RKO (cell line): ENCODE results near the gene POU4F2.

ENCODE experiments used
- DNase-seq: peaks from one replicate; pipeline ENCODE4 v3.0.0-alpha.2; 2016; ENCODE audit warnings: low spot score

Gene POU4F2, protein sequence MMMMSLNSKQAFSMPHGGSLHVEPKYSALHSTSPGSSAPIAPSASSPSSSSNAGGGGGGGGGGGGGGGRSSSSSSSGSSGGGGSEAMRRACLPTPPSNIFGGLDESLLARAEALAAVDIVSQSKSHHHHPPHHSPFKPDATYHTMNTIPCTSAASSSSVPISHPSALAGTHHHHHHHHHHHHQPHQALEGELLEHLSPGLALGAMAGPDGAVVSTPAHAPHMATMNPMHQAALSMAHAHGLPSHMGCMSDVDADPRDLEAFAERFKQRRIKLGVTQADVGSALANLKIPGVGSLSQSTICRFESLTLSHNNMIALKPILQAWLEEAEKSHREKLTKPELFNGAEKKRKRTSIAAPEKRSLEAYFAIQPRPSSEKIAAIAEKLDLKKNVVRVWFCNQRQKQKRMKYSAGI

DNA sequence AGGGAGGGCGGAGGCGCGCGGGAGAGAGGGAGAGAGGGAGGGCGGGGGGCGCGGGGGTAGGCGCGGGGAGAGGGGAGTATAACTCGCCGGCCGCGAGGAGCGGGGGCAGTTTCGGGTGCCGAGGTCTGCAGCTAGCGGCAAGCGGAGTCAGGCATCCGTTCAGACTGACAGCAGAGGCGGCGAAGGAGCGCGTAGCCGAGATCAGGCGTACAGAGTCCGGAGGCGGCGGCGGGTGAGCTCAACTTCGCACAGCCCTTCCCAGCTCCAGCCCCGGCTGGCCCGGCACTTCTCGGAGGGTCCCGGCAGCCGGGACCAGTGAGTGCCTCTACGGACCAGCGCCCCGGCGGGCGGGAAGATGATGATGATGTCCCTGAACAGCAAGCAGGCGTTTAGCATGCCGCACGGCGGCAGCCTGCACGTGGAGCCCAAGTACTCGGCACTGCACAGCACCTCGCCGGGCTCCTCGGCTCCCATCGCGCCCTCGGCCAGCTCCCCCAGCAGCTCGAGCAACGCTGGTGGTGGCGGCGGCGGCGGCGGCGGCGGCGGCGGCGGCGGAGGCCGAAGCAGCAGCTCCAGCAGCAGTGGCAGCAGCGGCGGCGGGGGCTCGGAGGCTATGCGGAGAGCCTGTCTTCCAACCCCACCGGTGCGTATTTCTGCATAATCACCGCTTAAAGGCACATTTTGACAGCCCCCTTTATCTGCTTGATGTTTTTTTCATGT lies at the start of gene POU4F2:
Gene POU4F2 (plus strand): TSS at position 108 of the 720 bp plus-strand sequence. CDS start 248 bp downstream, at position 356.
- no peak for DNase-seq

DNA sequence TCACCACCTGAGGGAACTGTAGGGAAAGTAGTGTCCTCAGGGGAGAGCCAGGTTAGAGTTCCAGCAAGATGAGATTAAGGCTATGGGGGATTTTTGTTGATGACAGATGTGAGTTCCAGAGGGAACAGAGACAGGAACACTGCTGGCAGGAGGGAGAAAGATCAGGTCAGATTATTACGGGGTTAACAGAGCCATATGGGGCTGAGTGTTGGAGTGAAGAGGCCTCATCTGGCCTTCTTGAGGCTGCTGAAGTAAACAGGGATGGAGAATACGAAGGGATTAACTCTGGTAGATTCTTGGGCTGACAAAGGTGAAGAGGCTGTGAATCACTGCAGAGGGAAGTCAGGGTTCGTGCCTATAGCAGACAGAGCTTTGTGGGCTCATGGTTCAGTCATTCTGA lies 47.9 kb upstream of the POU4F2 start:
- no peak for DNase-seq

DNA sequence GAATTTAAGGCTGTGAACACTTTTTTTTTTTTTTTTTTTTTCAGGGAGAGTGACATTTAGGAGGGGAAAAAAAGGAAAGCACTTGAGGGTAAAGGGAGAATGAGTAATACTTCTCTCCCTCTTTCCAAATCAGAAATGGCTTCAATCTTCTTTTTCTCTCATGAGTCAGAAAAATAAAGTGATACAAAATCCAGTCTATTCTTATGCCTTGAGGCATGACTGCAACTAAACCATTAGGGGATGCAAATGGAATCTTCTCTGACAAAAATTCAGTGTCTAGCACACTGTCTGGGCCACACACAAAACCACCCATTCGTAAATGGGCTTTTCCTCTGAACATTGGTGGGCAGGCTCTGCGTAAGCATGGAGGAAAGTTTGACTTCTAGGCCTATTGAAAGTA lies 46.7 kb upstream of the POU4F2 start:
- no peak for DNase-seq

DNA sequence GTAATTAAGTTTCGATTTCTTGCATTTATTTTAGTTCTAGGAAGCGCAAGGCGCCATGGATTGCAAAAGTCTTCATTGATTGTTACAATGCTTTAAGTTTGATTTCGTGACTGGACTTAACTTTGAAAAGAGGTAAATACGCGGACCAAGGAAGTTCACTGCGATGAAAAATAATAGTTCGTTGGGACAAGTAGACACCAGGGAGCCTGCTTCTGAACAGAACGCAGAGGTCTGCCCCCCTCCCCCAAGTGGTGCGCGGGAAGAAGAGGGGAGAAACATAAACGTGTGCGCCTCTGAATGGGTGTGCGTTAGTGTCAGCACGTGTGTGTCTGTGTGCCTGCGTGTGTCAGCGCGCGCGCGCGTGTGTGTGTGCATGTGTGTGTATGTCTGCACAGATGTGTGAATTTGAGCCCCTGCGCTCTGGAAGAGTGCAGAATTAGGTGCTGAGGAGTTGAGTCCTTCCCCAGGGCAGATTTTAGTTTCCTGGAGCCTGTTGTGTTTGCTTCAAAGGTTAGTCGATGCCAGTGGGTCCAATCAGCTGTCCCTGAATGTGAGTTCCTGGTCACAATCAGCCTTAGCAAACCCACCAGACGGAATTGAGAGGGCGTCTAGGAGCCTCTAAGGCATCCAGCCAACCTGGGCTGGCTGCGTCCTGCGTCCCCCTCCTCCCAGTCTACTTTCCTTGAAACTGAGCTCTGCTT lies 5.8 kb upstream of the POU4F2 start:
- DNase-seq: no peak

DNA sequence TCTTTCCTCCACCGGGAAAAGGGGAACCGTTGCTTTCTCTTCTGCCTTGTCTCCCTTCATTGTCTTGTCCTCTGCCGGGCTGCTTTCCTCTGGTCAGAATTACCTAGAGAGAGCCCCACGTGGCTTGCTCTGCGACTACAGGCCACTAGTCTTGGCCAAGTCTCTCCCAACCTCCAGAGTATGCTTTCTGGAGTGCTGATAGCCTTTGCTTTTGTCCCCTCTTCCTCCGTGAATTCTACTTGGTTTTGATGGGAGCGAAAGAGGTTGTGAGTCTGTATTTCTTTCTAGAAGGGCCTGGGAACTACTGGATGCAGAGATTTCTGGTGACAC lies 5.3 kb upstream of the POU4F2 start:
- no peak for DNase-seq

DNA sequence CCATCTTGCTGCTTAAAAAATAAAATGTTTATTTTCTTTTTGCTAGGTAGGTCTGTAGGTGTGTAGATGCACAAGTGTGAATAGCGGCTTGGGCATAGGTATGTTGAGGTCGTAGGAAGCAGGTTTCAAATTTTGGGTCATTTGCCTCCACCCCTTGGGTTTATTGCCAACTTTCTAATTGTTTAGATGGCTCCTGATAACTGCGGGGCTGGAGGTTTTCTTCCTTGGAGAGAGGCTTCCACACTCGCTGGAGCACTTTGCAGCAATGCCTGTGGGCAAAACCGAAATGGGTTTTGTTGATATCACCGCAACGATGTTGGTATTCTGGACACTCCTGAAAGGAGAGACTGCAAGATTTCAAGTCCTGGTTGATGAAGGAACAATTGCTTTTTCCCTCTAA lies 3.9 kb upstream of the POU4F2 start:
- no peak for DNase-seq

DNA sequence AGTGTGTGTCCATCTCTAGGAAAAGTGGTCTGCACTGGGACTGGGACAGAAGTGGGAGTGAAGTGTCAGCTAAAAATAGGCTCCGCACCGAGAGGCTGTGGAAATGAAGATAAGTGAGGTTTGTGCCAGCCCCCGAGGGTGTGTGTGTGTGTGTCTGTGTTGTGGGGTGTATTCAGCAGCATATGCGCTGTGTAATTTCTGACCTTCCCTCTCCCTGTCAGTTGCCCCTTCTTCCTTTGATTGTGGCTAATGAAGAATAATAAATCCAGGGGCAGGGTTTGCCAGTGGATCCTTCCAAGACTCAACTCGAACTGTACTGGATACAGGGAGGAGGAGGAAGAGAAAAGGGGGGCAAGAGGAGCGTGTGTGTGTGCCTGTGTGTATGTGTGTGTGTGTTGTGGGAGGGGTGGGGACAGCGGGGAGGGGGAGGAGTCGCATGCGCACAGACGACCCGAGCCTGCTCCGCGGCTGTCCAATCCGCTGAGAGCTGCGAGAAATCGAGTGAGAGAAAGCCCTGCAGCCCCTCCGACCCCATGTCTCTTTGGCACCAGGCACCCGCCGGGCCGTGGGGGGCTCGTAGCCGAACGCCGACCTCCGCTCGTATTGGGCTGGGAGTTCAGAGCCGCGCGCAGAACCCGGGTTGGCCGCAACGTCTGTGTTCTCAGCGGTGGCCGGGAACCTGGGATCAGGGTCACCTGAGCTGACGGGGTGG lies 916 bp upstream of the POU4F2 start:
- no peak for DNase-seq

DNA sequence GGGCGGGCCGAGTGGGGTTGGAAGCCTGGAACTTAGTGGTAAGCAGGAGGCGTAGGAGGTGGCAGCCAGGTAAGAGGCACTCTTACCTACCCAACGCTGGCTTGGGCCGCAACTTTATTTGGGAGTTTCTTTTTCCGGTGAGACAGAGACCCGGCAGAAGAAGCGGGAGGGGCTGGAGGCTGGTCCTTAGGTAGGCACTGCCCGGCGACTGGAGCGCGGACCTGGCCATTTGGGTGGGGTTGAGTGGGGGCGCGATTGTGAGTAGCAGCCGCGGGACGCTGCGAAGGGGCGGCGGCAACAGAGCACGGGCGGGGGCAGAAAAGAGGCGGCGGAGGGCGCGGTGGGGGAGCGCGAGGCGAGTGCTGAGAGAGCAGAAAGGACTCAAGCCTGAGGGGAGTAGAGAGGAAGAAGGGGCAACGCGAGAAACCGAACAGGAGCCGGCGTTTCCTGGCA lies 334 bp upstream of the POU4F2 start:
- DNase-seq: no peak

DNA sequence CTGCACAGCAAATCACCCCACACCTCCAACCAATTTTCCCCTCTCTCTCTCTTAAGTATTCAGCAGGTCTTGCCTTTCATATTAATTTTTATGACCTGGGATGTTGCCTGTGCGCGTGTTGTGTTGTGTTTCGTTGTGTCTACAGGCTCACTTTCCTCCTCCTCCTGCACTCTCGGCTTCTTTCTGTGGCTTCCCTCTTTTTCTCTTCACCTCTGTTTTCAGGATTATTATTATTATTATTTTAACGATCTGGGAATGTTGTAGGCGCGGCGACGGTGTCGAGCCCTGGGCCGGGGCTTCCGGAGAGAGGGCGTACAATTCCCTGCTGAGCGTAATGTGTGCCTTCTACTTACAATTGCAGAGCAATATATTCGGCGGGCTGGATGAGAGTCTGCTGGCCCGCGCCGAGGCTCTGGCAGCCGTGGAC lies 826 bp downstream of the POU4F2 start:
- no peak for DNase-seq

DNA sequence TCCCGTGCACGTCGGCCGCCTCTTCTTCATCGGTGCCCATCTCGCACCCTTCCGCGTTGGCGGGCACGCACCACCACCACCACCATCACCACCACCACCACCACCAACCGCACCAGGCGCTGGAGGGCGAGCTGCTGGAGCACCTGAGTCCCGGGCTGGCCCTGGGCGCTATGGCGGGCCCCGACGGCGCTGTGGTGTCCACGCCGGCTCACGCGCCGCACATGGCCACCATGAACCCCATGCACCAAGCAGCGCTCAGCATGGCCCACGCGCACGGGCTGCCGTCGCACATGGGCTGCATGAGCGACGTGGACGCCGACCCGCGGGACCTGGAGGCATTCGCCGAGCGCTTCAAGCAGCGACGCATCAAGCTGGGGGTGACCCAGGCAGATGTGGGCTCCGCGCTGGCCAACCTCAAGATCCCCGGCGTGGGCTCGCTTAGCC lies 1.4 kb downstream of the POU4F2 start:
- no peak for DNase-seq

DNA sequence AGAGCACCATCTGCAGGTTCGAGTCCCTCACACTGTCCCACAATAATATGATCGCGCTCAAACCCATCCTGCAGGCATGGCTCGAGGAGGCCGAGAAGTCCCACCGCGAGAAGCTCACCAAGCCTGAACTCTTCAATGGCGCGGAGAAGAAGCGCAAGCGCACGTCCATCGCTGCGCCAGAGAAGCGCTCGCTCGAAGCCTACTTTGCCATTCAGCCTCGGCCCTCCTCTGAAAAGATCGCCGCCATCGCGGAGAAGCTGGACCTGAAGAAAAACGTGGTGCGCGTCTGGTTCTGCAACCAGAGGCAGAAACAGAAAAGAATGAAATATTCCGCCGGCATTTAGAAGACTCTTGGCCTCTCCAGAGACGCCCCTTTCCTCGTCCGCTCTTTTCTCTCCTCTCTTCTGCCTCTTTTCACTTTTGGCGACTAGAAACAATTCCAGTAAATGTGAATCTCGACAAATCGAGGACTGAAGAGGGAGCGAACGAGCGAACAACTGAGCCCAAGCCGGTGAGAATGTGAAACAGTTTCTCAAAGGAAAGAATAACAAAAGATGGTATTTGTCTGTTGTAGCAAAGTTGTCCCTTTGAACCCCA lies 1.9 kb downstream of the POU4F2 start:
- no peak for DNase-seq

DNA sequence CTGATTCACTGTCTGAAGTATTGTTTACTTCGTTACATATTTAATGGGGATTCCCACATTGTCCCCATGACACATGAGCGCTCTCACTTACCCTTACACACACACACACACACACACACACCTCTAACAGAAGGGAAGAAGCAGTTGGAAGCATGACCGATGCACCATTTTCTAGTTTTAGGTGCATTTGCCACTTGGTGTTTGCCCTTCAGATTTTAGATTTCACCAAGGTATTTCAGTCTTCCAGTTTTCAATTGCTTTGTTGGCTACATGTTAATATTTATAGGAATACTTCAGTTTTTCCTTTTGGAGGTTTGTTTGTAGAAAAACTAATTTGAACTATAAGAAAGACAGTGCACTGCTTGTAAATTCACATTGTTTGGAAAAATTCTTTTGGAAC lies 3.1 kb downstream of the POU4F2 start:
- DNase-seq: no peak

DNA sequence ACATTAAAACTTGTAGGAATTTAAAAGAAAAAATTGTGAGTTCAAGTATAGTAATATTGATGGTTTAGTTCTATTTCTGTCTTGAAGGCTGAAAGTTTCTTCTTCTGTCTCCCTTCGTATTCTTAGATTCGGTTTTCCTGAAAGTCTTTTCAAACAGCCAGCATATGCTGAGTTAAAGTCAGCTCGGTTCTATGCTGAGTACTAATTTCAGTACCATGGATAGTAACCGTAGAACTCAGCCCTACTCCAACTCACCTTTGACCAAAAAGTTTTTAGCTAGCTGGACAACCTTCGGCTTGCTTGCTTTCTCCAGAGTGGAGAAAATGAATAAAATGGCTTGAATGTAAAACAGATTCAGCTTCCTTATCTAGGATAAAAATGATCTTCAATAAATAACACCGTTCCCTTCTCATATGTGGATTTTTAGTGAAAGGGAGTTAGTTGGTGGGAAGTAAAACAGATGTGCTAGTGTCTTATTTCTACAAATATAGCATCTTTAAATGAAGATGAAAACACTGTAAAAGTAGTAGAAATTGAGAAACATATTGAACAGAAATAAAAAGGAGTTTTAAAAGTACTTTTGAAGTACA lies 5.2 kb downstream of the POU4F2 start:
- peak; percentile 56 for DNase-seq

DNA sequence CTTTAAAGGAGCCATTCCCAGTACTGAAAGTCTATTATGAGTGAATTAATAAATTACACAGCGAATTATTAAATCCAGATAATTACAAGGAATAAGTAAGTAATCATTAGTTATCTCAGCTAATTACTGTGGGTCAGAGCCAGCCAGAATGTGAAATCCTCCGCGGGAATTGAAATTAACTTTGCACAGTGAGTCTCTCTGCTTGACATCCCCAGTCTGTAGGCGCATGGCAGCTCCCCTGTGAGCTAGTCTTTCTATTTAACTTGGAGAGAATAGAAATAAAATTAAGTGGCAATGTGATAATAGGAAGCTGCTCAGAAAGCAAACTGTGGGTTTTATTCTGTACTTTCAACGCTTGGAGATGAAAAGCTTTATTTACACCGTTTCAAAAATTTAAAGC lies 7.2 kb downstream of the POU4F2 start:
- DNase-seq: no peak

DNA sequence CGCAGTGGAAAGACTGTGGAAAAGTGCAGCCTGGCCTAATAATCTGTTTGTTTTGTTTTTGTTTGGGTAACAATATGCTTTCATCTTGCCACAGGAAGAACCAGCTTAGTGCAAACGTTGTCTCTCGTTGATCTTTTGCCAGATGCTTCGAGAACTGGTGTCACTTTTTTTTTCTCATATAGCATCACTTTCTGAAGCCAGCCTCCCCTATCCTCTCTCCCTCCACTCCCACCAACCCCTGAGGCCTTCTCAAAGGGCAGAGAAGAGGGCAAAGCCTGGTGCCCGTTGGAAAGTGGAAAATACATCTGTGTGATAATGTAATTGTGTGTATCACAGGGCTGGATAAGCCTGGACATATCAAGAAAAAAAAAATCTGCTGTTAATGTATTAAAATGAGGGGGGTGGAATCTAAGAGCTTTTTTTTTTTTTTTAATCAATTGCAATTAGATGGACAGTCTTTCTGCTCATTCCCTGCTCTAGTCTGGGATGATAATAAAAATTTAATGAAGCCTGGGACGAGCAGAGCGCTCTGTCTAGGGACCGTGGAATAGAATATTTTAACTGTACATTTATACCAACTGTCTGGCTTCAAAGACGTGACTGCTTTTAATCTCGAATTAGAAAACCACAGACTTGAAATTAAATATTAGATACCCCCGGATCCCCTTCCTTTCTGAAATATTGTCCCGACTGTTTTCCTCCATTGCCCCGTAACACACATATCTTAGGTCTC lies 8.1 kb downstream of the POU4F2 start:
- DNase-seq: no peak

DNA sequence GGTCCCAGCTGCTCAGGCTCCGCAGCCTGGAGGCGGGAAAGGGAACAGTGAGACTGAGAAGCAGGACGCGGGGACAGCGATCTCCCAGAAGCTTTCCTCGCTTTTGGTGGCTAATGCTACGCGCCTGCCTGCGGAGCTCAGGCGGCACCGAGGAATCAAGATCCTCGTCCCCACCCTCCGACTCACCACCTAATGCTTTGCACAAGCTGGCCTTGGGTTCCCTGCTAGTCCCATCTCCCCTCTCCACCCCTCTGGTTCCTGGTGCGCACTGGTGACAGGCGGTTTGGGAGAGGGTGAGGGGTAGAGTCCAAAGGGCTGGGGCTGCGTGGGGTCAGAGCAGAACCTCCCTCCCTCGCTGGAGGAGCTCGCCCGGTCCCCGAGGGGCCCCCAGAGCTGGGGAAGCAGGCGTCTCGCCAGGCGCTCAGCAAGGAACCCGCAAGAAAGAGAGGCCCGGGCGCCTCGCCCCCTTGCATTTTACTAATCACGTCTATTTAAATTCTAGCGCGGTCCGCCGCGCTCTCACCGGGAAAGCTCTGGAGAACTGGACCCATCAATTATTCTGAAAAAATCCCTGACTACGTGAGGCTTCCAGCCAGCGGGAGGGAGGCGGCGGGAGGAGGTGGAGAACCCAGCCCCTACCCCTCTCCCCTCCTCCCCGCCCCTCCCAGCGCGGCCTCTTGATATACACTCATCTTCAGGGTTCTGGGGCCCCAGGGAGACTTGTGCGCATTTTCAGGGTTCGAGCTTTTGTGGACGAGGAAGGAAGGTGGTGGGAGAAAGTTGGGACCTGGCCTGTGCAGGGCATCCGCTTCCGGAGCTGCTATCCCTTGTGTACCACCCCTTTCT lies 9.1 kb downstream of the POU4F2 start:
- DNase-seq: no peak

DNA sequence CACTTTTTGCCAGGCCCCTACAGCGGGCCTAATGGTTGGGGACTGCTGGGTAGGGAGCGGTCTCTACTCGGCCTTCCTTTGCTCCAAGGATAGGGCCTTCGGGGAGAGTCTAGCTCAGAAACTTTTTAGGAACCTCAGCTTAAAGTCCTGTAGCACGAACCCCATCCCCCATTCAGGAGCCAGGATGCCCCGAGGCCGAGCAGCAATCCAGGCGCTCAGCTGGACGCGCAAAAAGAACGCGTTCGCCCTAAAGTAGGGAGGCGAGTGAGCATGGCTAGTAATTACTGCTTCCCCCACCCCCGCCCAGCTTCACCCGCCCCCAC lies 9.7 kb downstream of the POU4F2 start:
- no peak for DNase-seq

DNA sequence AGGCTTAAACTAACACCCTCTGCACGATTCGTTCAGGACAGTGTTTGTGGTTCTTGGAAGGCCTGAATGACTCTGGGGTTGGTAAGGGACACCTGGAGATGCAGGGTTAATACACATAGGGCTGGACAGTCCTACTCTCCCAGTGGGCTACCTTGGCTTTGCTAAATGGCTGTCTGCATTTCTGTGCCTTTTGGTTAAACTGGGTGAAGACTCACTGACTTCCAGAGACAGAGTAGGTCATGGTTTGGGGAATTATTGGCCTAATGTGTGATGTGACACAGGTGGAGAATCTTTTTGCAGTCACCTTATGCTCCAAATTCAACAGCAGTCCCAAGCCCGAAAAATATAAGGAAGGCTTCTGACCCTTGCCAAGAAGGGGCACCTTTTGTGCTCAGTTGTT lies 10.5 kb downstream of the POU4F2 start:
- no peak for DNase-seq

DNA sequence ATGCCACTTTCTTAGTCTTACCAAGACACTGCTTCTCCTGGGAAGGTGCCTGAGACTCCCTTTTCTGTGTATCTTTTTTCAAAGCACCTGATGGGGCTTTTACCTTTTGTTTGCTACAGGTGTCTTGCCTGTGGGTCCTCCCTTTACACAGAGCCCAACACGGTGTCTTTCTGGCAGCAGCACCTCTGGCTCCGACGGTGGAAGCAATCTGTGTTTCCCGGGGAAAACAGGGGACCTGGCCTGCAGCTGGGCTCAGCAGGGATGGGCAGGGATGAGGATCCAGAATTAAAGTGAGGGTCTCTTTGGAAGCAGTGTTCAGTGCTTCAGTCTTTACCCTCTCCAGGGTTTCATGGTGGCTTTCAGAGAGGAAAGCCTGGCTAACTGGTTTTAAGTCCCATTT lies 11.3 kb downstream of the POU4F2 start:
- DNase-seq: no peak
